Heart left ventricle (tissue), 16 donors: ENCODE data around the gene FAU. TPM values are rescaled to one million over a fixed set of nuclear protein-coding genes. Genes with fewer than 3 reads are reported as not detected.
"Not testable (repeated sequence)": the region's sequence is repeated elsewhere in the genome, so short reads cannot be mapped to it uniquely, and the experiment has no call there.

ENCODE experiments used
- ATAC-seq, 4 donors: fragments of 200-7000 bp; cut with Tn5 transposase; one replicate each; pipeline ENCODE4 v1.9.1; 2020 to 2022; ENCODE audit warnings: moderate library complexity in 4 of 4, mild to moderate bottlenecking in 3 of 4, moderate number of reproducible peaks in 1 of 4
- DNase-seq, 5 donors: peaks; one replicate each; pipeline ENCODE4 v3.0.0-alpha.2; 2020
- H3K27ac ChIP-seq, 12 donors: fragments of 200-600 bp; sonication (generic) in 4 of 12; one replicate each; pipeline versions ENCODE4 v1.5.0 to v1.8.0; 2016 to 2022; ENCODE audit warnings: mild to moderate bottlenecking in 2 of 12
- H3K27me3 ChIP-seq, 9 donors: fragments of 200-600 bp; sonication (generic) in 2 of 9; one replicate each; pipeline versions ENCODE4 v1.5.1 to v1.8.0; 2016 to 2022; ENCODE audit warnings: mild to moderate bottlenecking in 3 of 9
- H3K36me3 ChIP-seq, 9 donors: fragments of 200-600 bp; sonication (generic) in 2 of 9; one replicate each; pipeline versions ENCODE4 v1.5.0 to v1.8.0; 2018 to 2022; ENCODE audit warnings: mild to moderate bottlenecking in 2 of 9
- H3K4me1 ChIP-seq, 12 donors: fragments of 200-600 bp; sonication (generic) in 4 of 12; one replicate each; pipeline versions ENCODE4 v1.5.0 to v1.8.0; 2016 to 2022; ENCODE audit warnings: mild to moderate bottlenecking in 3 of 12
- H3K4me3 ChIP-seq, 12 donors: fragments of 200-600 bp; sonication (generic) in 4 of 12; one replicate each; pipeline versions ENCODE4 v1.5.0 to v1.8.0; 2017 to 2022; ENCODE audit warnings: mild to moderate bottlenecking in 9 of 12, moderate library complexity in 4 of 12
- H3K9me3 ChIP-seq, 12 donors: fragments of 200-600 bp; sonication (generic) in 4 of 12; one replicate each; pipeline versions ENCODE4 v1.5.0 to v1.8.0; 2016 to 2022; ENCODE audit warnings: mild to moderate bottlenecking in 1 of 12
- CTCF ChIP-seq, 12 donors: fragments of 200-600 bp; sonication (generic) in 4 of 12; IDR thresholded peaks; one replicate each; pipeline versions ENCODE4 v1.5.0 to v1.8.0; 2018 to 2022; ENCODE audit warnings: antibody characterized with exemption in 12 of 12, mild to moderate bottlenecking in 5 of 12
- POLR2A ChIP-seq, 2 donors: fragments of 450-650 bp; IDR thresholded peaks; one replicate each; pipeline ENCODE4 v1.6.1; 2017; ENCODE audit warnings: antibody characterized with exemption in 2 of 2, mild to moderate bottlenecking in 2 of 2, moderate library complexity in 2 of 2
- WGBS, 4 donors: extraction: QIAGEN DNeasy Blood & Tissue Kit in 2 of 4; methylation state at CpG; one replicate each; pipeline versions ENCODE4 v1.1.5 to v1.1.7; 2013 to 2018; 5-methylcytosine and 5-hydroxymethylcytosine counted together
- intact Hi-C, 10 donors: fragments of 100-400 bp; cut with DNase I; formaldehyde crosslinking; loops; one replicate each; pipeline versions ENCODE4 v1.11.1 to v1.14.2; 2022
- polyA plus RNA-seq, 2 donors: library from polyadenylated mRNA; stranded (reverse); fragments of 200-250 nt; gene quantifications; one replicate each; pipeline ENCODE4 v1.2.3, GENCODE V29; 2013
- total RNA-seq, 9 donors: library from RNA; depleted of rRNA in 2 of 9; stranded (reverse); fragments of >200 nt in 2 of 9; fragmentation: NEBNext Ultra II Directional in 3 of 9; extraction: Animal tissue kit (Norgen Biotek cat#: 25700) in 3 of 9; gene quantifications; one replicate each; pipeline versions ENCODE4 v1.1.0 to v1.2.4, GENCODE V29; 2016 to 2023
- donor health status: ischemic (EF 13 %, LVEDD 7.1; RV severe dilation, severe dysfunction).
- donor health status: healthy with polysubstance abuse.
- donor health status: DM: no; HTN: yes; CAD: no.
- donor health status: DM: no; HTN: no; CAD: no.
- donor health status: ischemic (EF 25% LVEDD 6.9; RV normal size, moderate dysfunction).
- donor health status: ischemic (EF 25% LVEDD 5.7; RV mildly dilated, moderate dysfunction).
- donor health status: healthy.
- donor health status: DM: yes; HTN: yes; CAD: no.
- donor health status: ischemic (EF 35%, LVEDD 5.7; RV mildly dilated, moderate dysfunction).
- donor health status: nonischemic (EF 11% LVEDD 7.7; RV severe dilation, severe dysfunction).
- donor health status: DM: yes; HTN: yes; CAD: no.
- donor health status: PGD.
- donor health status: ischemic (EF 29% LVEDD 5.4; RV normal size, mild dysfunction).
- donor health status: nonischemic (EF 23%, LVEDD 6.1; RV moderate dilation, normal function).

Gene FAU
- total and polyA plus RNA-seq, 11 donors, result 388 to 1,119 (median 641) TPM

GRCh38 chr11:65120831-65121230 lies 1.1 kb downstream of the FAU start:
- Histone ChIP-seq H3K9me3 (no peaks in the 10 kb centered on the region), H3K4me1 (peaks cover 0 to 48% (median 34%) of the 10 kb centered on the region in 12 donors), H3K36me3 (peaks cover 0 to 57% (median 52%) of the 10 kb centered on the region in 9 donors), H3K27ac (peak overlapping the region in 10 of 12 donors; percentile 76 to 96 (median 89)), H3K4me3 (peak overlapping the region in 11 of 12 donors; percentile 72 to 98 (median 85)), H3K27me3 (no peaks in the 10 kb centered on the region)
- intact Hi-C loops, result loop anchor here in 4 of 10 donors (2.0 to 10.0 kb wide), 3 partner anchors 36 to 196 kb away; partner anchors contain the start of genes CAPN1 (in 2 of the 4), CDCA5 (in 1 of the 4), PPP2R5B (in 1 of the 4) and ZFPL1 (in 1 of the 4)
- DNase-seq (no peak), ATAC-seq (no peak)
- TF ChIP-seq CTCF (IDR thresholded peaks at IDR 0.05) (no peak), POLR2A (IDR thresholded peaks at IDR 0.05) (no peak)
- 57 to 75% (median 60%) methylated on average over 3 of the region's 3 CpGs for WGBS, 4 donors

DNA sequence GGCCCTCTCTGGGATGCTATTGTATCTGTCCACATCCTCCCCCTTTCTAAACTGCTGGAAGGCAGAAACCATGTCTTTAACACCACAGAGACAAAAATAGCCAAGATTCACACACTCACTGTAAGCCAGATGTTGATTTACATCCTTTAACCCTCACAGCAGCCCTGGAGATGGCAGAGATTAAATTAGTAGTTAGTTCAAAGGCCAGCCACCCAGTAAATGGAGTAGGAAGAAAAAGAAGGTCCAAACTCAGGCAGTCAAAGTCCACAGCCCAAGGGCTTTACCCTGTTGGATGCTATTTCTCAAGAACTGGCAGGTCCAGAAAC lies 2.3 kb downstream of the FAU start:
- Histone ChIP-seq H3K9me3 (no peaks in the 10 kb centered on the region), H3K4me3 (no peak overlapping the region), H3K4me1 (peaks cover 0 to 55% (median 36%) of the 10 kb centered on the region in 12 donors), H3K27me3 (no peaks in the 10 kb centered on the region), H3K27ac (peak overlapping the region in 1 of 12 donors; percentile 66), H3K36me3 (peaks cover 0 to 50% (median 40%) of the 10 kb centered on the region in 9 donors)
- no peak for DNase-seq
- ATAC-seq, result no peak
- TF ChIP-seq POLR2A (IDR thresholded peaks at IDR 0.05) (no peak), CTCF (IDR thresholded peaks at IDR 0.05) (no peak)
- intact Hi-C loops, result loop anchor here (2.0 to 10.0 kb wide), 11 partner anchors 65 to 345 kb away; partner anchors contain the start of genes ARL2 (in 5 of the 10), CDC42BPG (in 2 of the 10), CAPN1 (in 1 of the 10) and DPF2 (in 1 of the 10)

DNA sequence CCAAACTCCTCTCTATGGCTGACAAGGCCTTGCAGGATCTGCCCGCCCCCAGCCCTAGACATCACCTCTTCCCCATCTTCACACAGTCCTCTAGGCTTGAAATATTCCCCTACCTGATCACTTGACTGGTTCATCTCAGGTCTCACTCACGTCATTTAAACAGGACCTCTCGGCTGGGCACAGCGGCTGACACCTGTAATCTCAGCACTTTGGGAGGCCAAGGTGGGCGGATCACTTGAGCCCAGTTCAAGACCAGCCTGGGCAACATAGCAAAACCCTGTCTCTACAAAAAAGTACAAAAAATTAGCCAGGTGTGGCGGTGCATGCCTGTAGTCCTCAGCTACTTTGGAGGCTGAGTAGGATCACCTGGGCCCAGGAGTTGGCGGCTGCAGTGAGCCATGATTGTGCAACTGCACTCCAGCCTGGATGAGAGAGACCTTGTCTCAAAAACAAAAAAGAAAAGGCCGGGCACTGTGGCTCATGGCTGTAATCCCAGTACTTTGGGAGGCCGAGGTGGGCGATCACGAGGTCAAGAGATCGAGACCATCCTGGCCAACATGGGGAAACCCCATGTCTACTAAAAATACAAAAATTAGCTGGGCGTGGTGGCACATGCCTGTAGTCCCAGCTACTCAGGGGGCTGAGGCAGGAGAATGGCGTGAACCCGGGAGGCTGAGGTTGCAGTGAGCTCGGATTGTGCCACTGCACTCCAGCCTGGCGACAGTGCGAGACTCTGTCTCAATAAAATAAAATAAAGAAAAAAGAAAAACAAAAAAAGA lies 2.9 kb downstream of the FAU start:
- H3K4me3 ChIP-seq, DNase-seq, H3K27me3 ChIP-seq, H3K9me3 ChIP-seq, ATAC-seq: not testable (repeated sequence)
- intact Hi-C loops, result loop anchor here (1.0 to 10.0 kb wide), 12 partner anchors 66 to 344 kb away; partner anchors contain the start of genes ARL2 (in 6 of the 10), CDC42BPG (in 2 of the 10), CAPN1 (in 1 of the 10) and DPF2 (in 1 of the 10)
- Histone ChIP-seq H3K27ac (peak overlapping the region in 1 of 12 donors; percentile 66), H3K36me3 (peaks cover 0 to 45% (median 34%) of the 10 kb centered on the region in 9 donors), H3K4me1 (peaks cover 0 to 59% (median 36%) of the 10 kb centered on the region in 12 donors)
- WGBS, 4 donors, result 84 to 89% (median 88%) methylated on average over 18 of the region's 18 CpGs

GRCh38 chr11:65118097-65118837 lies 3.7 kb downstream of the FAU start:
- Histone ChIP-seq H3K4me1 (peaks cover 0 to 63% (median 38%) of the 10 kb centered on the region in 12 donors), H3K9me3 (no peaks in the 10 kb centered on the region), H3K27ac (peak overlapping the region in 8 of 12 donors; percentile 3 to 87 (median 47)), H3K27me3 (peaks cover 0 to 2% (median 0%) of the 10 kb centered on the region in 9 donors), H3K36me3 (peaks cover 0 to 45% (median 33%) of the 10 kb centered on the region in 9 donors), H3K4me3 (peak overlapping the region in 6 of 12 donors; percentile 67 to 89 (median 81))
- 77 to 86% (median 82%) methylated on average over 18 of the region's 18 CpGs for WGBS, 4 donors
- ATAC-seq (no peak), DNase-seq (peak in 1 of 5 donors; percentile 17)
- intact Hi-C loops, result loop anchor here (1.0 to 10.0 kb wide), 12 partner anchors 67 to 343 kb away; partner anchors contain the start of genes ARL2 (in 6 of the 10), CDC42BPG (in 2 of the 10), CAPN1 (in 1 of the 10) and DPF2 (in 1 of the 10)
- TF ChIP-seq POLR2A (IDR thresholded peaks at IDR 0.05) (no peak), CTCF (IDR thresholded peaks at IDR 0.05) (peak in 3 of 12 donors; percentile 4 to 38 (median 10))
